ENCODE results near the gene MISFA.

DNA sequence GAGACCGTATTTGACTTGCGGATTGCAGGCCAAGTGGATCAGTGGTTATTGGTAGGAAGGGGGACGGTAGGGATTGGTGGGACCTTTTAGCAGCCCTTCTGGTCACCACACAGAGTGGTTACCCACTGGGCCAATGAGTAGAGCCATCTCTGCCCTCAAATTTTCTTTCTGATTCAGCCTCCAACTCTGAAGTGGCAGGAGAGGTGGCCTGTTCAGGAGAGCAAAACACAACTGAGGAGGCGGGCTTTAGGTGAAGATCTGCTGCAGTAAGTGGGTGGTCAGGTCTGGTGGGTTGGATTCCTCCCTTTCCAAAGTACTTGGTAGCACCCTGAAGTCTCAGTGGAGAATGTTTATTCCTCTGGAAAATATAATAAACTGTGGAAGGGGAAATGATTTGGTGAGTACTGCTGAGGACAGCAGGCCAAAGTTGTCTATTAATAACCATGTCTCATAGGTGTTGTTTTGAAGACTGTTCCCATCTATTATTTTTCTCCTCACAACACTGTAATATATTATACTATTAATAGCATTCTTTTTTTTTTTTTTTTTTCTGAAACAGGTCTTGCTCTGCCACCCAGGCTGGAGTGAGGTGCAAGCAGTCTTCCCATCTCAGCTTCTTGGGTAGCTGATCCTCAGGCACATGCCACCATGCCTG is 1.5 kb downstream of the MISFA start:
- TF ChIP-seq POLR2AphosphoS5 (IDR thresholded peaks at IDR 0.05; ENCODE audit: borderline replicate concordance, low read depth, low read length) (no peak), EZH2 (IDR thresholded peaks at IDR 0.05) (no peak)
